Calu3 (cell line): Measurements from ENCODE around the gene KLHL29. TPM values are rescaled to one million over a fixed set of nuclear protein-coding genes. Genes with fewer than 3 reads are reported as not detected.

Experiments
- BruUV-seq: library from RNA; stranded (reverse); fragments of 400-500 nt; replicated peaks from 2 replicates; lab custom pipeline; 2021; lab: Mats Ljungman, UMichigan
- CTCF ChIA-PET: fragments of 300-600 bp; sonication (Branson Sonifier 250); formaldehyde crosslinking; loops from one replicate; lab custom pipeline; 2022; ENCODE audit warnings: antibody characterized with exemption; lab: Charles Lee
- DNase-seq: peaks from one replicate; pipeline ENCODE4 v3.0.0; 2022
- H3K27ac Mint-ChIP-seq: one replicate; pipeline ENCODE4 v1.8.0; 2022; ENCODE audit warnings: mixed read lengths; ENCODE audit not compliant: unreplicated experiment
- H3K27me3 Mint-ChIP-seq: one replicate; pipeline ENCODE4 v1.8.0; 2022; ENCODE audit warnings: mixed read lengths; ENCODE audit not compliant: unreplicated experiment
- H3K36me3 Mint-ChIP-seq: one replicate; pipeline ENCODE4 v1.8.0; 2022; ENCODE audit warnings: mild to moderate bottlenecking, moderate library complexity, mixed read lengths; ENCODE audit not compliant: insufficient read depth, unreplicated experiment
- H3K4me1 Mint-ChIP-seq: one replicate; pipeline ENCODE4 v1.8.0; 2022; ENCODE audit warnings: mild to moderate bottlenecking, low read depth, mixed read lengths; ENCODE audit not compliant: unreplicated experiment
- H3K4me3 Mint-ChIP-seq: one replicate; pipeline ENCODE4 v1.8.0; 2022; ENCODE audit warnings: mild to moderate bottlenecking, low read depth, moderate library complexity, mixed read lengths; ENCODE audit not compliant: unreplicated experiment
- H3K9me3 Mint-ChIP-seq: one replicate; pipeline ENCODE4 v1.8.0; 2022; ENCODE audit warnings: low read depth, mixed read lengths; ENCODE audit not compliant: unreplicated experiment
- CTCF ChIP-seq: fragments of 200-600 bp; IDR thresholded peaks from one replicate; pipeline ENCODE4 v1.8.0; 2022; ENCODE audit warnings: antibody characterized with exemption; ENCODE audit not compliant: unreplicated experiment
- intact Hi-C: fragments of 100-400 bp; cut with micrococcal nuclease; formaldehyde crosslinking; loops from one replicate; pipeline ENCODE4 v1.10.0; 2022; ENCODE audit not compliant: unreplicated experiment
- total RNA-seq: library from RNA; stranded (reverse); gene quantifications from 2 replicates; pipeline ENCODE4 v1.2.3, GENCODE V29; 2022

Gene KLHL29
- total RNA-seq, 1 experiment from 2014 or later, result 11.9 TPM

GRCh38 chr2:23508066-23508390, 123.0 kb downstream of the KLHL29 start:
- no peaks in the 10 kb centered on the region for H3K4me1 Mint-ChIP-seq
- CTCF ChIA-PET, result no interaction called here
- no peak overlapping the region for H3K4me3 Mint-ChIP-seq
- no TSS peak for BruUV-seq
- no peaks in the 10 kb centered on the region for H3K36me3 Mint-ChIP-seq
- intact Hi-C loops, result no loop called here
- no peaks in the 10 kb centered on the region for H3K27me3 Mint-ChIP-seq
- no peak for TF ChIP-seq CTCF
- H3K9me3 Mint-ChIP-seq, result no peaks in the 10 kb centered on the region
- no peak overlapping the region for H3K27ac Mint-ChIP-seq
- no peak for DNase-seq

- Mint-ChIP-seq H3K4me1 (no peaks in the 10 kb centered on the region), H3K9me3 (no peaks in the 10 kb centered on the region), H3K27me3 (no peaks in the 10 kb centered on the region), H3K27ac (no peak overlapping the region), H3K36me3 (no peaks in the 10 kb centered on the region), H3K4me3 (no peak overlapping the region)
- no peak for TF ChIP-seq CTCF
- intact Hi-C loops, result no loop called here
- CTCF ChIA-PET, result no interaction called here
- DNase-seq, result no peak
- BruUV-seq, result no TSS peak
These were observed 124.1 kb downstream of the KLHL29 start for GRCh38 chr2:23509103-23509502.

- CTCF ChIA-PET, result interaction anchor here (0.6 kb wide), 1 partner anchor 384 kb away, joined by 4 read pairs; no protein-coding TSS in a partner anchor
- no peak for TF ChIP-seq CTCF
- H3K27ac Mint-ChIP-seq, result no peak overlapping the region
- no peaks in the 10 kb centered on the region for H3K9me3 Mint-ChIP-seq
- no peaks in the 10 kb centered on the region for H3K36me3 Mint-ChIP-seq
- H3K4me1 Mint-ChIP-seq, result no peaks in the 10 kb centered on the region
- DNase-seq, result no peak
- H3K27me3 Mint-ChIP-seq, result no peaks in the 10 kb centered on the region
- no TSS peak for BruUV-seq
- no peak overlapping the region for H3K4me3 Mint-ChIP-seq
- intact Hi-C loops, result no loop called here
These were observed 124.8 kb downstream of the KLHL29 start for GRCh38 chr2:23509596-23510292.

GRCh38 chr2:23510471-23510870, 125.5 kb downstream of the KLHL29 start:
- no peak for TF ChIP-seq CTCF
- CTCF ChIA-PET, result no interaction called here
- BruUV-seq, result no TSS peak

More at GRCh38 chr2:23510471-23510870, 125.5 kb downstream of the KLHL29 start:
- Mint-ChIP-seq H3K4me1 (no peaks in the 10 kb centered on the region), H3K36me3 (no peaks in the 10 kb centered on the region), H3K27ac (no peak overlapping the region), H3K27me3 (no peaks in the 10 kb centered on the region), H3K4me3 (no peak overlapping the region), H3K9me3 (no peaks in the 10 kb centered on the region)
- intact Hi-C loops, result no loop called here
- no peak for DNase-seq
